NT2/D1 (cell line): ENCODE results near the gene FYCO1.

Source experiments
- SUZ12 ChIP-seq: IDR thresholded peaks from 2 replicates; pipeline ENCODE4 v1.6.1; 2011; ENCODE audit not compliant: insufficient read length, insufficient read depth; ENCODE audit errors: extremely low read depth
- YY1 ChIP-seq: IDR thresholded peaks from 2 replicates; pipeline ENCODE4 v1.6.1; 2011; ENCODE audit not compliant: insufficient read length, insufficient read depth
- ZNF274 ChIP-seq: IDR thresholded peaks from 2 replicates; pipeline ENCODE4 v1.6.1; 2011; ENCODE audit warnings: mild to moderate bottlenecking, low read depth, low read length

DNA sequence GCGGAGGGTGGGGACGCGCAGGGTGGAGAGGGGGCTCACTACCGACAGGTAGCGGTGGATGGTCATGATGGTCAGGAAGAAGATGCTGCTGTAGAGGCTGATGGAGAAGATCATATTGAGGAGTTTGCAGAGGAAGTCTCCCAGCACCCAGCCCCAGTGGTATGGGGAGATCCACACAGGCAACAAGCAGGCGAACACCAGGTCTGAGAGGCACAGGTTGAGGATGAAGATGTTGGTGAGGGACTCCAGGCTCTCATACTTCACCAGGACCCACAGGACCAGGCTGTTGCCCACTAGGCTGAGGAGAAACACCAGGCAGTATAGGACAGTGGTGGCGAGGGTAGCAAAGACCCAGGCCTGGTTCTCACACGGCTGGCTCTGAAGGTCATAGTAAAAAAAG, 25.9 kb upstream of the FYCO1 start:
- no peak for TF ChIP-seq ZNF274
- no peak for TF ChIP-seq YY1
- no peak for TF ChIP-seq SUZ12
